ENCODE results near the gene JAKMIP1. TPM values are rescaled to one million over a fixed set of nuclear protein-coding genes. Genes with fewer than 3 reads are reported as not detected.

Gene JAKMIP1
- total RNA-seq, 1 donor from 2014 or later: 0.05 TPM

DNA sequence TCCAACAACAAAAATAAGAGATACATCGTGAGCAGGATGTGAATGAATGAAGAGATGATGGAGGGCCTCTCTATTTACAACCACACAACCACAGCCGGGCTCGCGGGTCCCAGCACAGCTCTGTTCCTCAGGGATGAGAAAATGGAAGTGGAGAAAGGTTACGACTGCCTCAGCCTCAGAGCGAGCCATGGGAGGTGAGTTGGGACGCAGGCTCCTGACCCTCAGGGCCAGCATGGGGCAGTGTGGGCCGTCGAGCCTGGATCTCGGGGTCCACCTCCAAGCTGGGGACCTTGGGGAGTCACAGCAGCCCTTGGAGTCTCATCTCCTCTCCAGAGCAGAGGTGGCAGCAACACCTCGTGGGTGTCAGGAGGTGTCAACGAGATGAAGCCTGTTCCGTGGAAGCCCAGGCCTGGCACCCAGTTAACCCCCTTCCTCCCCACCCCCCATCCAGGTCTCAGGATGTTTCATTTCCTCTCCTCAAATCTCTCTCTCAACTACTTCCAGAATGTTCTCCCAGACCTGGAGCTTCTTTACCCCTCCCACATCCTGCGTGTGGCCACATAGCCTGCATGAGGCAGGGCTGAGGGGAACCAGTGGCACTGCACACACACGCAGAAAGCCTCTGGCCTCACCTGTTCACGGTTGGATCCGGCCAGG, 208.1 kb downstream of the JAKMIP1 start:
- DNase-seq (ENCODE audit: low read depth): no peak

- DNase-seq (ENCODE audit: low read depth): no peak
Measured at GRCh38 chr4:5991405-5991804, 208.9 kb downstream of the JAKMIP1 start.

- no peak for DNase-seq (ENCODE audit: low read depth)
Measured at GRCh38 chr4:5990446-5991160, 209.7 kb downstream of the JAKMIP1 start.

DNA sequence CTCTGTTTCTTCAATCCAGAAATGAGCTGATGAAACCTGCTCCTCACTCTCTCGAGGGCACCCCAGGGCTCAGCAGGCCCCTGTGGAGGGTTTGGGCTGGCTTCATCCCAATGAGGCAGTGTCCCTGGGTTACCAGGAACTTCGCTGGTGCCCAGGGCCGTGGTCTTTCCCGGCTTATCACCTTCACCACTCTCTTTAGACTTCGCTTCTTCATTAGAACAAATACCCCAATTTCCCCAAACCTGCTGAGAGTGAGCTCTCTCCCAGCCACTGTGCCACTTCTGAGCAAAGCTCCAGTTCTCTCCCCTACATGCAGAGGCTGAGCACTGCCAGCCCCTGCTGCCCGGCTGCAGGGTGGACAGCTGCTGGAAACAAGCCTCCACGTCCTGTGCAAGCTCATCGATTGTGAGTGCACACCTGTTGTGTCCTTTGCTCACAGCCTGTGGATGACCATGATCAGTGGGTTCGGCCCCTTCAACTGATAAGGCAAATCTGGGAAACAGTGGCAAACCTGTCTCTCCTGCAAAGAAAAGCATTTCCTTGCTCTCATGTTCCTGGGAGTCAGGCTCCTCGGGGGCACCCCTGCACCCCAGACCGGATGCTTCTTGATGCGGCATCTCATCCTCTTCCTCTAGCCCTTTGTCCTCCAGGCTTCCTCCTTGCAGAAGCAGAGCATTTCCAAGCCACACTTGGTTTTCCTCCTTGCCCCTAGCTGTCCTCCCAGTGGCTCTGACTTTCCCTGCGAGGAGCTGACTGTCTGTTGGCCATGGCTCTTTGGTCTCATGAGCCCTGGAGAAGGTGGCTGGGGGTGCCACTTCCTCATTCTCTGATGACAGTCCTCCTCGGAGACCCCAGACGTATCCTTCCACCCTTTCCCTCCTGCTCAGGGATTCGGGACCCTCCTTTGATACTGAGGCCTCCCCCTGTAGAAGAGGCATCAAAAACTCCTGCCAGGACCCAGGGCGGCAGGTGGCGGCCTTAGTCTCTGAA, 210.8 kb downstream of the JAKMIP1 start:
- no peak for DNase-seq (ENCODE audit: low read depth)

DNA sequence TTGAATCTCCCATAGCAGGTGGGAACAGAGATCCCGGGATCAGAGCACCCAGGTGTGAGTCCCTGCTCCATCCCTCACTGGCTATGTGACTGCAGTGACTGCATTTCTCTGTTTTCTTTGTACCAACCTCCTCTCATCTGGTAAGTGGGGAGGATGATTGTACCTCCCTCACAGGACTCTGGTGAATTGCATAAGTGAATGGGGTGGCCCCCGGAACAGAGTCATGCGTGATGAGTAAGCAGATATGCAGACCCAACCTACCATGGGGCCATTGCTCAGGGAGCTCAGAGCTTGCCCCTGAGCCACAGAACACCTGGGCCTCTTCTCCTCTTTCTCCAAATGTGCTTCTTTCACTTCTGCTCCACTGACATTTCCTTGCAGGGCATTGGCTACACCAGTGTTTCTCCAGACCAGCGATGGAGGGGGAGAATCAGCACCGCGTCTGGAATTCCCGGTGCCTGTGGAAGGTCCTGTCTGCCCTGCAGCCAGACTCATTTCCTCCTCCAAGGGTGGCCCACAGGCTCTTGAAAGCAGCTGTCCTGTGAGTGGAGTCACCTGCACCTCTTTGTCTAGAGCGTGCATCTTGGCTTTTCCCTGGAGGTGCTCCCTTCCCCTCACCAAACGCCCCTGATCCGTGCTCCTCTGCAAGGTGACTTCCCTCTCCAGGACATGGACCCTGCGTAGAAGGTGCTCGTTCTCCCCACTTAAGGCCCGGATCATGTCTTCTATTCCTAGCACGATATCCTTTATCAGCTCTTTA, 212.1 kb downstream of the JAKMIP1 start:
- DNase-seq (ENCODE audit: low read depth): no peak

GRCh38 chr4:5984843-5985242, 215.5 kb downstream of the JAKMIP1 start:
- DNase-seq (ENCODE audit: low read depth): no peak

DNA sequence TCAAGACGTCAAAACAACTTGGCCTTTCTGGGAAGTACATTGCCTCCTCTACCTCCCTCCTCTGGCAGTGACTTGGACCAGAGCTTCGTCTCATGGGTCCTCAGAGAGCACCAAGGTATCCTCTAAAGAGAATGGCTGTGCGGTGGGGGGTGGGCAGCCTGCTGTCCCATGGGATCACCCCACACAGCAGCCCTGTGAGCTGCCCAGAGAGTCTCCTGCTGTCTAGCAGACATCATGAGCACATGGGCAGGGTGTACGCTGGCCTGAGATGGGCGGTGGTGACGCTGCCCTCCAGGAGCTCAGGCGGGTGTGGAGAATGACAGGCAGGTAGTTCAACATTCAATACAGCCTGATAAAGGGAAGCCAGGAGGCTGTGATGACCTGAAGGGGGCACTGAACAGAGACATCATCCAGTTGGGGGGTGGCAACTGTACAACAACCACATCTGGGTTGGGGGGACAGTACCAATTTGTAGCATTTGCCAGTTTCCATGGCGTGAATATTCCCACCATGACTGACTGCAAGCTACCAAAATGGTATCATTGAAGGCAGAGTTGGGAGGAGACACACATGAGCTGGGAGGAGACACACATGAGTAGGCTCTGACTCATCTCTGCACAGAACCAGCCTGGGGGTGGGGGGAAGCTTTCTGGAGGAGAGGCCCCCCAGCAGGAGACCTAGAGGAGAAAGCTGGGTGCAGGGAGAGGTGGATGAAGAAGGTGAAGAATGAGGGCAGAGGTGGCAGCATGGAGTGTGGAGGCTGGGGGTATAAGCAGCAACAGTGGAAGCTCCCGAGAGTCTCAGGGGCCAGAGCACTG, 218.0 kb downstream of the JAKMIP1 start:
- DNase-seq (ENCODE audit: low read depth): no peak

DNA sequence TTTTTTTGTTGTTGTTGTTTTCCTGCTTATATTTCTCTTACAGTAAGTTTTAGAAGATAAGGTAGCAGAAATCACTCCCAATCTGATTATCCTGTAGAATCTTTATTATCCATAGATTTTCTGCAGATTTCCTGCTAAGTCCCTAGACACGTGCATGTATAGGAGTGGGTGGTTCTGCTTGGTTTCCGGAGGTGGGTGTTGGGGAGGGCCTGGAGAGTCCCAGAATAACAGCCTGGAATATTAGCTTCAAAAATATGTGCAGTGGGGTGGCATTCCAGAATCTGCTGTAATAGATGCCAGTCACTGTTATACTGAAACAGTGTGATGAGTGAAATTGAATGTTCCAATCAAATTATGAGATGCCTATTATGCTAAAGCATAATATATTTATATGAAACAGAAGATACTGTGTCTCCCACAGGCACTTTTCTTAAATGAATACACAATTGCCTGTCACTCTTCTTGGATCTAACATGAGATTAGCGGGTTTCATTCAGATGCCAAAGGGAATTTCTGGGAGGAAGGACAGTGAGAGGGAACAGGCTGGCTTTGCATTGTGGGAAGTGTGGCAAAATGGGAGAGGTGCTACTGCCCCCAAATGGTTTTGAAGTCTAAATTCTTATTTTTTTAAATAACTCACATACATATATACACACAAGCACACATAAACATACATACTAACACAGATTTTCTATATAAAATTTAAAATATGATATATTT, 219.8 kb downstream of the JAKMIP1 start:
- no peak for DNase-seq (ENCODE audit: low read depth)

DNA sequence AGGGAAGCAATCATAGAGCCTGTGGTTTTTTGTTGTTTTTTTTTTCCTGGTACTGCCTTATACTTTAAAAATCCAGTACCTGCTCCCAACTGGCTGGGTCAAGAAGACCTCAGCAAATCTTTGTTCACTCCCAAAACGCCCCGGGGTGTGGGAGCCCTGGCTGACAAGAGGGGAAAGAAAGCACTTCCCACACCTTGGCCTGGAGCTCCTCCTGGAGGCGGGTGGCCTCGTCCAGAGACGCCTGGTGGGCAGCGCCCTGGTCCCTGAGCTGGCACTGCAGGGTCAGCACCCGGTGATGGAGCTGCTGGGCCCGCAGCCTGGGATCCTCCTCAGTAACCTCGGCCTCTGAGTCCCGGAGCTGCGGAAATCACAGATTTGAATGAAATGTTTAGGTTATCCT, 220.4 kb downstream of the JAKMIP1 start:
- DNase-seq (ENCODE audit: low read depth): no peak

- DNase-seq (ENCODE audit: low read depth): no peak
Measured at GRCh38 chr4:5976921-5977320, 223.4 kb downstream of the JAKMIP1 start.

DNA sequence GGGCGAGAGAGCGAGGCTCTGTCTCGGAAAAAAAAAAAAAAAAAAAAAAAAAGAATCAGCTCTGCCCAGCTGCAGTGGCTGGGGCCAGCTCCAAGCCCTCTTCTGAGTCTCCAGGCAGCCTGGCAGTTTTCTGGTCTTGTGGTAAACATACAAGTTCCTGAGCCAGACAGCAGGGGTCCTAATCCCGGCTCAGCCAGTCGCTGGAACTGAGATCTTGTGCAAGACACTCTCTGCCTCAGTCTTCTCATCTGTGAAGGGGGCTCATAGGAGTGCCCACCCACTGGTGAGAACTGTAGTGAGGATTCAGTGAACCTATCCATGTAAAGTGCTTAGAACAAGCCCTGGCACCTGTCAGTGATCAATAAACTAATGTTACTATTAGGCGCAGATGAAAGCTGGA, 223.9 kb downstream of the JAKMIP1 start:
- no peak for DNase-seq (ENCODE audit: low read depth)

Other genes starting within 250 kb of the JAKMIP1 start
- gene C4orf50, start 182.1 kb downstream of the JAKMIP1 start, total RNA-seq: not detected in 2 replicates
- gene WFS1, start 69.3 kb upstream of the JAKMIP1 start, total RNA-seq: 8.7 and 23.5 TPM in 2 replicates

Data from renal cortical epithelial cell (primary cell).